Measurements from ENCODE around the gene COMT. TPM values are rescaled to one million over a fixed set of nuclear protein-coding genes. Genes with fewer than 3 reads are reported as not detected.

COMT gene
- total RNA-seq, 1 experiment from 2014 or later = 30.8 TPM

DNA sequence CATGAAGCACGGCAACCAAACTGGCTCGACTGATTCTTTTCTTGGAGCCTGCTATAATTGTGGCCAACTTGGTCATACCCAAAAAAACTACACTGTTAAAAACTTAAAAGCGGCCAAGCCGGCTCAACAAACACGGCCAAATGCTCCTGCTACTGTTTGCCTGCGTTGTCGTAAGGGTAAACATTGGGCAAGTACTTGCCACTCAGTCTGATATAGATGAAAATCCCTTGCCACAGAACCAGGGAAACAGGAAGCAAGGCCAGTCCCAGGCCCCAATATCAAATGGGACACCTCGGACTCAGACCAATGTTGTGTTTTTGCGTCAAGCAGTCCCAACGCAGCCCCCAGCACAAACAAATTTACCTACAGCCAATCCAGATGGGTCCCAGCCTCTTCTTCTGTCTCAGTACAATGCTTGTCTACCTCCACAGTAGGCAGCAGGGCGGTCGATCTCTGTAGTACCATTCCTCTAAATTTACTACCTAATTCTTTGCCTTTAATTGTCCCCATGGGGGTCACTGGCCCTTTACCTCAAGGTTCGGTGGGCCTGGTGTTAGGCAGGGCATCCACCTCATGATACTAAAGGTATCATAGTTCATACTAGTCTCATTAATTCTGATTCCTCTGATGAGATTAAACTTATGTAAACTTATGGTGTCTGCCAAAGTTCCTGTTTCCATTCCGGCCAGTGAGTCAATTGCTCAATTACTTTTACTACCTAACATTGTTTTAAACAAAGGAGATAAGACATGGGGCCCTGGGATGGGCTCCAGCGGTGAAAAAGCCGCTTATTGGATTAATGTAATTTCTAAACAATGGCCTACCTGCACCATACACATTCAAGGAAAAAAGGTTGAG is 3.7 kb upstream of the COMT start:
- Mint-ChIP-seq H3K9me3 (peaks cover 28% of the 10 kb centered on the region), H3K27ac (no peak overlapping the region), H3K4me3 (no peak overlapping the region), H3K27me3 (ENCODE audit: low read depth) (peaks cover 7% of the 10 kb centered on the region), H3K36me3 (peaks cover 28% of the 10 kb centered on the region), H3K4me1 (peaks cover 14% of the 10 kb centered on the region)
- CTCF ChIA-PET = interaction anchor here (0.9 to 1.3 kb wide), 4 partner anchors 16 to 208 kb away, joined by 3 to 7 read pairs (median 4); no protein-coding TSS in a partner anchor
- no peak for DNase-seq (ENCODE audit: low spot score)
- POLR2A ChIA-PET = no interaction called here
- no peak for ATAC-seq
- TF ChIP-seq NR1H2 (CRISPR knock-in tag; IDR thresholded peaks at IDR 0.05) (no peak), GABPB1 (CRISPR knock-in tag; IDR thresholded peaks at IDR 0.05) (peak; percentile 41; the same call in 1 of the 2 replicates), USF2 (CRISPR knock-in tag; IDR thresholded peaks at IDR 0.05) (no peak)
- TF ChIP-seq, protein P1, sequence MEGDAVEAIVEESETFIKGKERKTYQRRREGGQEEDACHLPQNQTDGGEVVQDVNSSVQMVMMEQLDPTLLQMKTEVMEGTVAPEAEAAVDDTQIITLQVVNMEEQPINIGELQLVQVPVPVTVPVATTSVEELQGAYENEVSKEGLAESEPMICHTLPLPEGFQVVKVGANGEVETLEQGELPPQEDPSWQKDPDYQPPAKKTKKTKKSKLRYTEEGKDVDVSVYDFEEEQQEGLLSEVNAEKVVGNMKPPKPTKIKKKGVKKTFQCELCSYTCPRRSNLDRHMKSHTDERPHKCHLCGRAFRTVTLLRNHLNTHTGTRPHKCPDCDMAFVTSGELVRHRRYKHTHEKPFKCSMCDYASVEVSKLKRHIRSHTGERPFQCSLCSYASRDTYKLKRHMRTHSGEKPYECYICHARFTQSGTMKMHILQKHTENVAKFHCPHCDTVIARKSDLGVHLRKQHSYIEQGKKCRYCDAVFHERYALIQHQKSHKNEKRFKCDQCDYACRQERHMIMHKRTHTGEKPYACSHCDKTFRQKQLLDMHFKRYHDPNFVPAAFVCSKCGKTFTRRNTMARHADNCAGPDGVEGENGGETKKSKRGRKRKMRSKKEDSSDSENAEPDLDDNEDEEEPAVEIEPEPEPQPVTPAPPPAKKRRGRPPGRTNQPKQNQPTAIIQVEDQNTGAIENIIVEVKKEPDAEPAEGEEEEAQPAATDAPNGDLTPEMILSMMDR (IDR thresholded peaks at IDR 0.05) = no peak

DNA sequence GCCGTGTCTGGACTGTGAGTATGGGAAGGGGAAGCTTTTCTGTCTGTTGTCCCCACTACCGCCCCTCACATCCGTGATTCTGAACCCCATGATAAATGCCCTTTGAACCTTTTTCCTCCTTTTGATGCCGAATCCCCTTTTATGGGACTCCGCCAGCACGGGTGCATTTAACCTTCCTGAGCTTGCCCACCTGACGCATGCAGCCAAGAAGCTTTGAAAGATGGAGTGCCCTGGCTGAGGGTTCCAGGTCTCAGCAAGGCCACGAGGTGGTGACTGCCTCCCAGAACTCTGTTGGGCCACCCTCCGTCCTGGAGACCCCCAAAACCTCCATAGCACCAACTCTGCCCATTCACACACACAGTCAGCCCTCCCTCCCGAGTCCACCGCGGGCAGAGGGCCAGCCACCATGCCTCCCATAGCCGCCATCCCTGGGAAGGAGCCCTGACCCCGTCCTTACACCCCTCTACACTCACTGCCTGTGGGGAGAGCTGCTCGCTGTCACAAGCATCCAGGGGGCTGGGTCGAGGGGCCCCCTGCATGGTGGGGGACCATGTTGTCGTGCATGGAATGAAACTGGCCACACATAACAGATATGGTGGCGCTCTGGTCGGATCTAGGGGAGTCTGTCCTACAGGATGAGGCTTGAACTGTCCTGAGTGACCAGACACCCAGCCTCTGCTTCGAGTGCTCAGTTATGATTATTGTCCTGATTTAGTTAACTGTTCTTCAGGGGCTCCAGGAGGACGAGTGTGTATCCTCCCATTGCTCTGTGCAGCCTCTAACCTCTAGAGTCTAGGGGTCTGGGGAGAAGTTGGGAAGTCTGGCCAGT is 822 bp upstream of the COMT start:
- peaks cover 17% of the 10 kb centered on the region for H3K9me3 Mint-ChIP-seq
- POLR2A ChIA-PET = no interaction called here
- H3K36me3 Mint-ChIP-seq = peaks cover 24% of the 10 kb centered on the region
- CTCF ChIA-PET = interaction anchor here (1.5 to 3.7 kb wide), 2 partner anchors 13 to 34 kb away, joined by 4 to 21 read pairs; no protein-coding TSS in a partner anchor
- peaks cover 22% of the 10 kb centered on the region for H3K4me1 Mint-ChIP-seq
- no peak overlapping the region for H3K27ac Mint-ChIP-seq
- no peak for ATAC-seq
- peaks cover 4% of the 10 kb centered on the region for H3K27me3 Mint-ChIP-seq (ENCODE audit: low read depth)
- no peak for DNase-seq (ENCODE audit: low spot score)
- peak overlapping the region; percentile 70 for H3K4me3 Mint-ChIP-seq
- TF ChIP-seq ZNF219 (CRISPR knock-in tag; IDR thresholded peaks at IDR 0.05; ENCODE audit: borderline replicate concordance) (no peak), CREM (CRISPR knock-in tag; IDR thresholded peaks at IDR 0.05) (no peak), MLX (CRISPR knock-in tag; IDR thresholded peaks at IDR 0.05) (no peak), KAT7 (CRISPR knock-in tag; IDR thresholded peaks at IDR 0.05; ENCODE audit: borderline replicate concordance) (no peak), ZBTB43 (CRISPR knock-in tag; IDR thresholded peaks at IDR 0.05) (no peak), IRF1 (CRISPR knock-in tag; IDR thresholded peaks at IDR 0.05) (no peak), HMGXB4 (CRISPR knock-in tag; IDR thresholded peaks at IDR 0.05) (no peak), ATF6 (CRISPR knock-in tag; IDR thresholded peaks at IDR 0.05) (no peak), SMAD3 (CRISPR knock-in tag; IDR thresholded peaks at IDR 0.05; ENCODE audit: borderline replicate concordance) (no peak), ZSCAN18 (CRISPR knock-in tag; IDR thresholded peaks at IDR 0.05) (no peak), ZNF232 (CRISPR knock-in tag; IDR thresholded peaks at IDR 0.05) (no peak), ZNF423 (CRISPR knock-in tag; IDR thresholded peaks at IDR 0.05) (no peak), AR (CRISPR knock-in tag; IDR thresholded peaks at IDR 0.05) (no peak)

Measured in WTC11 (cell line).